AG09309 (cell line): ENCODE data around the gene OXNAD1.

Source experiments
- DNase-seq: peaks from one replicate; pipeline ENCODE4 v3.0.0-alpha.2; 2010; ENCODE audit warnings: low read depth
- H3K4me3 ChIP-seq: 2 replicates; pipeline ENCODE4 v1.5.1; 2011; ENCODE audit warnings: mild to moderate bottlenecking, low read depth, low read length, moderate library complexity; ENCODE audit not compliant: control insufficient read depth
- TF ChIP-seq, protein P1 (sequence below): IDR thresholded peaks from 2 replicates; pipeline ENCODE4 v1.5.1; 2011; ENCODE audit warnings: mild to moderate bottlenecking, low read depth, low read length, inconsistent platforms; ENCODE audit not compliant: insufficient read depth, control insufficient read depth; ENCODE audit errors: missing control alignments

The OXNAD1 gene

DNA sequence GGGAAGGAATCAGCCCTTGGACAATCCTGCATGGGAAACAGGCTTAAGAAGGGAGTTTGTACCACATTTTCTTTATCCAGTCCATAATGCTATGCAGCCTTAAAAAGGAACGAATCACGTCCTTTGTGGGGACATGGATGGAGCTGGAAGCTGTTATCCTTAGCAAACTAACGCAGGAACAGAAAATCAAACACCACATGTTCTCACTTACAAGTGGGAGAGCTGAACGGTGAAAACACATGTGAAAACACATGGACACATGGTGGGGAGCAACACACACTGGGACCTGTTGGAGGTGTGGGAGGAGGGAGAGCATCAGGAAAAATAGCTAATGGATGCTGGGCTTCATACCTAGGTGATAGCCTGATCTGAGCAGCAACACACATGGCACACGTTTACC, 70.3 kb downstream of the OXNAD1 start:
- H3K4me3 ChIP-seq = no peak overlapping the region
- TF ChIP-seq, protein P1, sequence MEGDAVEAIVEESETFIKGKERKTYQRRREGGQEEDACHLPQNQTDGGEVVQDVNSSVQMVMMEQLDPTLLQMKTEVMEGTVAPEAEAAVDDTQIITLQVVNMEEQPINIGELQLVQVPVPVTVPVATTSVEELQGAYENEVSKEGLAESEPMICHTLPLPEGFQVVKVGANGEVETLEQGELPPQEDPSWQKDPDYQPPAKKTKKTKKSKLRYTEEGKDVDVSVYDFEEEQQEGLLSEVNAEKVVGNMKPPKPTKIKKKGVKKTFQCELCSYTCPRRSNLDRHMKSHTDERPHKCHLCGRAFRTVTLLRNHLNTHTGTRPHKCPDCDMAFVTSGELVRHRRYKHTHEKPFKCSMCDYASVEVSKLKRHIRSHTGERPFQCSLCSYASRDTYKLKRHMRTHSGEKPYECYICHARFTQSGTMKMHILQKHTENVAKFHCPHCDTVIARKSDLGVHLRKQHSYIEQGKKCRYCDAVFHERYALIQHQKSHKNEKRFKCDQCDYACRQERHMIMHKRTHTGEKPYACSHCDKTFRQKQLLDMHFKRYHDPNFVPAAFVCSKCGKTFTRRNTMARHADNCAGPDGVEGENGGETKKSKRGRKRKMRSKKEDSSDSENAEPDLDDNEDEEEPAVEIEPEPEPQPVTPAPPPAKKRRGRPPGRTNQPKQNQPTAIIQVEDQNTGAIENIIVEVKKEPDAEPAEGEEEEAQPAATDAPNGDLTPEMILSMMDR = no peak
- DNase-seq = no peak

DNA sequence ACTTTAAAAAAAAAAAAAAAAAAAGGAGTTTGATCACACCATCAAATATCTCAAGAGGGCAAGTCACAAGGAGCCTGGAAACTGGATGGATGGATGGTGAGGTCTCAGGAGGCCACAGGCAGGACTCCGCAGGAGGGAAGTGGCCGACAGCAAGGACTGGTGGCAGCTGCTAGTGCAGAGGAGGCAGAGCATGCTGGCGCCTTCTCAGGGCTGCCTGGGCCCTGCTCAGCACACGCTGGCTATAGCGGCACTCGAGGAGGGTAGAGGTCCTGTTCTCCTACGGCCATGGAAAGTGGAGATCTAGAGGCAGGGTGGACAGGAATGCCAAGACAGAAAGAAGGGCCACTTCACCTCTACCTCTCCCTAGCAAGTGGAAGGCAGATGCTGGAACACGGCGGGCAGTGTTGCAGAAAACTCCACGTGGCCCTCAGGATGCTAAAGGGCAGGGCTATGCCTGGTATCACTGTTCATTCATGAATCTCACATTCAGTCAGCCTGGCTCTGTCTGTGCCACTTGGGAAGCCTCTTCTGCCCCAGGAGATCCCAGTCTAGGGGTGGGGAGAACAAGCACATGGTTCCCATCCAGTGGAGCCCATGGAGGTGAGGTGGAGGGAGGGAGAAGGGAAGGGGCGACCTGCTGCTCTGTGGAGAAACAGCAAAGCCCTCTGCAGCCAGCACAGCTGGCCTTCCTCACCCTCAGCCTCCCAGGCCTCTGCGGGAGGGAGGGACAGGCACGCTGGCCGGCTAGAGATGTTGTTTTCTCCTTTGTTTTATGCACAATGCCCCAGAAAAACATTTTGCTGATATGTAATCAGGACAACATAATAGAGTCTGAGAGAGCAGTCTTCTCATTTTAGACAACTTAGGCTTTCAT, 71.0 kb downstream of the OXNAD1 start:
- H3K4me3 ChIP-seq = no peak overlapping the region
- TF ChIP-seq, protein P1 = no peak
- DNase-seq = no peak

DNA sequence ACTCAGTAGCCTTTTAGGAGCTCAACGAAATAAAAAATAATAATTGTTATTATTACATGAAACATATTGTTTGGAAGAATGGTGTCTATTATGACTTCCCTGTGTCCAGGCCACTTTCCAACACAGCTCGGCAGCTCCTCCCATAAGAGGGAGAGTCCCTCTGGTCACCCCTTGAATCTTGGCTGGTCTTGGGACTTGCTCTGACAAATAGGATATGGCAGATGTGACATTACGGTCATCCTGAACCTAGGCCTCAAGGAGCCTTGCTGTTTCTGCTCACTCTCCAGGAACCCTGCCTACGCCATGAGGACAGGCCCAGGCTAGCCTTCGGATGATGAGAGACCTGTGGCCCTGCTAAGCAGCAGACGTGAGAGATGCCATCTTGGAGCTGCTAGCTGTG, 71.8 kb downstream of the OXNAD1 start:
- TF ChIP-seq, protein P1 = no peak
- H3K4me3 ChIP-seq = no peak overlapping the region
- DNase-seq = no peak

DNA sequence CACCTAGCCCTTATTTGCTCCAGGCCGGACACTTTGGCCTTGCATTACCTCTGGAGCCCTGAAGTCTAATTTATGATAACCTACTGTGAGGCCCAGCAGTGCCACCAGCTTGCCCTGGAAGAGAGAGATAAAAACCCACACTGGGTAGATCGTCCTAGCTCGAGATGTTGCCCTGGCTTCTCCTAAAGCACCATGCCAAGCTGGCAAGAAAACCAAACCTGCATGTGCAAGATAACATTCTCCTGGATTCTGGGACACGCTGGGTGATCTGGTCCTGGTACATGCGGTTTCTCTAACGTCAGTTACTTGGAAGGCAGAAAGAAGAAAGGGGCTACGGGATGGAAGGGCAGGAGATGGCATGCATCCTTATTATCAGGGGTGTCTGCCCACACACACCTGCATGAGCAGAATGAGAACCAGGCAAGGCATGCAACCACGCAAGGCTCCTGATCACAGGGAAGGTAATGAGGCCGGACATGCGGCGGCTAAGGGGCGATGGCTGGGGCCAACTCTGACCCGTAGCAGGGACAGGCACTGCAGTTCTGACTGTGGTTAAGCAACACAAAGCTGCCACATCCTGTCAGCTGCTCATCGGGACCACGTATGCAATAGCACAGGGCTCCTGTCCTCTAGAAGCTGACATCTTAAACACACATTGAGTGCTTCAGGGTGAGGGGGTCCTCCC, 73.0 kb downstream of the OXNAD1 start:
- no peak for DNase-seq
- no peak overlapping the region for H3K4me3 ChIP-seq
- TF ChIP-seq, protein P1 = no peak

DNA sequence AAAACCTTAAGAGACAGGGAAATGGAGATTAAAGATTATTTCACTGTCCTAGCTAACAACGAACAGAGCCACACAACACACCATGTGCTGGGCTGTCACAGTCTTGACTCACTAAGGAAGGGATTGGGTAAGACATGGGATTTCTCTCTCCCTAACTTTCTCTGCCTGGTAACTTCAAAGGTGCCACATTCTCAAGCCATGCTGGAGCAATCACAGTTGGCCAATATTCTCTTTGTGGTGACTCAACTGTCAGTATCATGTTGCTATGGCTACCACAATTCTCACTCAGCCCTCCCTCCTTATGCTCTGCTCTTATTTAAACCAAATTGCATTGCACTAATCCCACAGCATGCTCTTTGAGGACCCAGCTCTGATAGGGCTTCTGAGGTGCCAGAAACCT, 74.0 kb downstream of the OXNAD1 start:
- TF ChIP-seq, protein P1 = no peak
- DNase-seq = peak; percentile 97
- no peak overlapping the region for H3K4me3 ChIP-seq

DNA sequence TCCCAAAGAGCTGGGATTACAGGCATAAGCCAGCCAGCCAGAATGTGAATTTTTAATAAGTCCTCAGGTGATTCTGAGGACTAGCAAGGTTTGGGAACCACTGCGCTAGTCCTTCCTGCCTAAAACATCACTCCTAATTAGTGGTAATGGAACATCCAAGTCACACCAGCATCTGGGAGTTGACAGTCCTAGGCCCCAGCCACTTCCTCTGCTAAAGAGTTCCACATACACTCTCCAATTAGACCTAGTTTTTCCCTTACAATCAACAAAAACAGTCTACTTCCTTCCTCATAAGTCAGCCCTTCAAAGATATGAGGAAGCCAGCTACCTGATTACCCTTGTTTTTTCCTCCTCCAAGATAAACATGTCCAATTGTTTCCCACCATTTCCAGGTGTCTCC, 78.1 kb downstream of the OXNAD1 start:
- H3K4me3 ChIP-seq = no peak overlapping the region
- TF ChIP-seq, protein P1 = no peak
- no peak for DNase-seq
